GM19372 (cell line): ENCODE results near the gene KIF25.

ENCODE experiments used
- ATAC-seq: cut with Tn5 transposase; IDR thresholded peaks from one replicate; pipeline ENCODE4 v1.9.1; 2021; ENCODE audit warnings: mild to moderate bottlenecking, low read depth, moderate library complexity; ENCODE audit not compliant: unreplicated experiment

KIF25 gene

GRCh38 chr6:168082860-168083513 is 85.5 kb downstream of the KIF25 start:
- ATAC-seq: no peak

- ATAC-seq: no peak
These were observed 86.0 kb downstream of the KIF25 start for GRCh38 chr6:168083514-168083885.

- no peak for ATAC-seq
These were observed 87.1 kb downstream of the KIF25 start for GRCh38 chr6:168084465-168085160.

- no peak for ATAC-seq
These were observed 88.6 kb downstream of the KIF25 start for GRCh38 chr6:168086066-168086465.

- ATAC-seq: no peak
These were observed 89.1 kb downstream of the KIF25 start for GRCh38 chr6:168086616-168087015.

- ATAC-seq: no peak
These were observed 90.1 kb downstream of the KIF25 start for GRCh38 chr6:168087436-168088160.

GRCh38 chr6:168088161-168089053 is 90.9 kb downstream of the KIF25 start:
- ATAC-seq: no peak

GRCh38 chr6:168089186-168090063 is 92.0 kb downstream of the KIF25 start:
- ATAC-seq: no peak

GRCh38 chr6:168090064-168090690 is 92.7 kb downstream of the KIF25 start:
- ATAC-seq: no peak

GRCh38 chr6:168090706-168091105 is 93.2 kb downstream of the KIF25 start:
- ATAC-seq: no peak

GRCh38 chr6:168091381-168092264 is 94.2 kb downstream of the KIF25 start:
- ATAC-seq: no peak

- ATAC-seq: no peak
These were observed 95.1 kb downstream of the KIF25 start for GRCh38 chr6:168092541-168092940.

GRCh38 chr6:168093071-168093505 is 95.6 kb downstream of the KIF25 start:
- ATAC-seq: no peak

- no peak for ATAC-seq
These were observed 96.2 kb downstream of the KIF25 start for GRCh38 chr6:168093634-168094033.
